Memory B cell (primary cell): ENCODE data around the gene CRLF1.

Experiments used
- ATAC-seq: fragments of 150-1000 bp; cut with Tn5 transposase; 2 replicates; pipeline ENCODE4 v1.10.0; 2021; ENCODE audit warnings: low read depth, mild to moderate bottlenecking, moderate library complexity
- DNase-seq, 2 donors: peaks; one replicate each; pipeline ENCODE4 v3.0.0; 2022; ENCODE audit warnings: low spot score in 2 of 2
- H3K27ac Mint-ChIP-seq: one replicate; pipeline ENCODE4 v1.8.0; 2022; ENCODE audit warnings: mild to moderate bottlenecking, moderate library complexity, mixed read lengths
- H3K27me3 Mint-ChIP-seq: one replicate; pipeline ENCODE4 v1.8.0; 2022; ENCODE audit warnings: mixed read lengths
- H3K36me3 Mint-ChIP-seq: one replicate; pipeline ENCODE4 v1.8.0; 2022; ENCODE audit warnings: mild to moderate bottlenecking, mixed read lengths
- H3K4me1 Mint-ChIP-seq: one replicate; pipeline ENCODE4 v1.8.0; 2022; ENCODE audit warnings: mixed read lengths
- H3K4me3 Mint-ChIP-seq: one replicate; pipeline ENCODE4 v1.8.0; 2022; ENCODE audit warnings: mild to moderate bottlenecking, moderate library complexity, mixed read lengths
- H3K9me3 Mint-ChIP-seq: one replicate; pipeline ENCODE4 v1.8.0; 2022; ENCODE audit warnings: mixed read lengths

Gene CRLF1

GRCh38 chr19:18645035-18645511 lies 38.5 kb upstream of the CRLF1 start:
- Mint-ChIP-seq H3K36me3 (peaks cover 10% of the 10 kb centered on the region), H3K4me1 (peaks cover 30% of the 10 kb centered on the region), H3K4me3 (no peak overlapping the region), H3K27ac (no peak overlapping the region), H3K9me3 (no peaks in the 10 kb centered on the region), H3K27me3 (no peaks in the 10 kb centered on the region)
- no peak for ATAC-seq
- DNase-seq = no peak

GRCh38 chr19:18644196-18645034 lies 37.8 kb upstream of the CRLF1 start:
- H3K9me3 Mint-ChIP-seq = no peaks in the 10 kb centered on the region

GRCh38 chr19:18639706-18640243 lies 33.2 kb upstream of the CRLF1 start:
- Mint-ChIP-seq H3K4me3 (no peak overlapping the region), H3K36me3 (peaks cover 4% of the 10 kb centered on the region), H3K27ac (no peak overlapping the region), H3K27me3 (peaks cover under 1% of the 10 kb centered on the region), H3K4me1 (peaks cover 38% of the 10 kb centered on the region), H3K9me3 (no peaks in the 10 kb centered on the region)
- ATAC-seq = no peak
- no peak for DNase-seq

More at GRCh38 chr19:18644196-18645034, 37.8 kb upstream of the CRLF1 start:
- ATAC-seq = peak; percentile 83
- no peak for DNase-seq
- Mint-ChIP-seq H3K4me3 (no peak overlapping the region), H3K27me3 (no peaks in the 10 kb centered on the region), H3K4me1 (peaks cover 26% of the 10 kb centered on the region), H3K36me3 (peaks cover 10% of the 10 kb centered on the region), H3K27ac (no peak overlapping the region)

GRCh38 chr19:18637673-18638630 lies 31.4 kb upstream of the CRLF1 start:
- Mint-ChIP-seq H3K27me3 (peaks cover 7% of the 10 kb centered on the region), H3K4me3 (peak overlapping the region; percentile 95), H3K27ac (peak overlapping the region; percentile 90), H3K4me1 (peaks cover 33% of the 10 kb centered on the region), H3K36me3 (peaks cover 2% of the 10 kb centered on the region), H3K9me3 (no peaks in the 10 kb centered on the region)
- no peak for DNase-seq
- no peak for ATAC-seq

GRCh38 chr19:18636969-18637629 lies 30.5 kb upstream of the CRLF1 start, which contains the start of gene KLHL26:
Gene KLHL26, plus strand, starts transcription at chr19:18637028. Its CDS starts 27 bp downstream, at chr19:18637055.
- Mint-ChIP-seq H3K36me3 (peaks cover 1% of the 10 kb centered on the region), H3K4me1 (peaks cover 32% of the 10 kb centered on the region), H3K9me3 (no peaks in the 10 kb centered on the region), H3K4me3 (peak within 1 kb of the TSS; percentile 95), H3K27ac (peak within 1 kb of the TSS; percentile 90), H3K27me3 (peaks cover 7% of the 10 kb centered on the region)
- DNase-seq (peak in 1 of 2 donors; percentile 34), ATAC-seq (no peak)

GRCh38 chr19:18636183-18636968 lies 29.8 kb upstream of the CRLF1 start:
- H3K9me3 Mint-ChIP-seq = no peaks in the 10 kb centered on the region
- H3K36me3 Mint-ChIP-seq = no peaks in the 10 kb centered on the region
- peak overlapping the region; percentile 95 for H3K4me3 Mint-ChIP-seq
- peak; percentile 99 for DNase-seq
- H3K27me3 Mint-ChIP-seq = peaks cover 7% of the 10 kb centered on the region
- ATAC-seq = peak; percentile 83
- H3K4me1 Mint-ChIP-seq = peaks cover 30% of the 10 kb centered on the region
- H3K27ac Mint-ChIP-seq = peak overlapping the region; percentile 90

- H3K36me3 Mint-ChIP-seq = no peaks in the 10 kb centered on the region
- no peaks in the 10 kb centered on the region for H3K9me3 Mint-ChIP-seq
- peak overlapping the region; percentile 90 for H3K27ac Mint-ChIP-seq
- H3K4me1 Mint-ChIP-seq = peaks cover 30% of the 10 kb centered on the region
- H3K27me3 Mint-ChIP-seq = peaks cover 7% of the 10 kb centered on the region
- DNase-seq = no peak
- peak overlapping the region; percentile 95 for H3K4me3 Mint-ChIP-seq
- no peak for ATAC-seq
Measured at GRCh38 chr19:18635831-18636182, 29.2 kb upstream of the CRLF1 start.

- no peak for ATAC-seq
- Mint-ChIP-seq H3K4me1 (peaks cover 29% of the 10 kb centered on the region), H3K9me3 (no peaks in the 10 kb centered on the region), H3K27ac (no peak overlapping the region), H3K36me3 (no peaks in the 10 kb centered on the region), H3K27me3 (peaks cover 9% of the 10 kb centered on the region), H3K4me3 (no peak overlapping the region)
- DNase-seq = no peak
Measured at GRCh38 chr19:18634612-18635297, 28.2 kb upstream of the CRLF1 start.

GRCh38 chr19:18633321-18633720 lies 26.7 kb upstream of the CRLF1 start:
- no peak for ATAC-seq
- Mint-ChIP-seq H3K27me3 (peaks cover 10% of the 10 kb centered on the region), H3K4me1 (peaks cover 27% of the 10 kb centered on the region), H3K4me3 (no peak overlapping the region), H3K36me3 (no peaks in the 10 kb centered on the region), H3K27ac (no peak overlapping the region), H3K9me3 (no peaks in the 10 kb centered on the region)
- DNase-seq = no peak

- no peak for ATAC-seq
- H3K4me1 Mint-ChIP-seq = peaks cover 3% of the 10 kb centered on the region
- peaks cover 10% of the 10 kb centered on the region for H3K27me3 Mint-ChIP-seq
- no peaks in the 10 kb centered on the region for H3K36me3 Mint-ChIP-seq
- H3K9me3 Mint-ChIP-seq = no peaks in the 10 kb centered on the region
- no peak overlapping the region for H3K4me3 Mint-ChIP-seq
- no peak for DNase-seq
- no peak overlapping the region for H3K27ac Mint-ChIP-seq
Measured at GRCh38 chr19:18629166-18630088, 22.8 kb upstream of the CRLF1 start.

GRCh38 chr19:18626906-18627305 lies 20.3 kb upstream of the CRLF1 start:
- H3K4me1 Mint-ChIP-seq = peaks cover 5% of the 10 kb centered on the region
- peaks cover 6% of the 10 kb centered on the region for H3K27me3 Mint-ChIP-seq

GRCh38 chr19:18620902-18621301 lies 14.3 kb upstream of the CRLF1 start:
- peaks cover 5% of the 10 kb centered on the region for H3K4me1 Mint-ChIP-seq
- H3K27me3 Mint-ChIP-seq = peaks cover 8% of the 10 kb centered on the region
- no peak for DNase-seq

More at GRCh38 chr19:18626906-18627305, 20.3 kb upstream of the CRLF1 start:
- Mint-ChIP-seq H3K36me3 (no peaks in the 10 kb centered on the region), H3K9me3 (no peaks in the 10 kb centered on the region), H3K4me3 (no peak overlapping the region), H3K27ac (no peak overlapping the region)
- DNase-seq (no peak), ATAC-seq (no peak)

More at GRCh38 chr19:18620902-18621301, 14.3 kb upstream of the CRLF1 start:
- Mint-ChIP-seq H3K9me3 (no peaks in the 10 kb centered on the region), H3K36me3 (no peaks in the 10 kb centered on the region), H3K27ac (no peak overlapping the region), H3K4me3 (no peak overlapping the region)
- no peak for ATAC-seq
